Suppressor macrophage treated with lipopolysaccharide for 4 hours (primary cell): ENCODE data around the gene STUB1.

Experiments
- DNase-seq: peaks from one replicate; pipeline ENCODE4 v3.0.0-alpha.2; 2020

The STUB1 gene

DNA sequence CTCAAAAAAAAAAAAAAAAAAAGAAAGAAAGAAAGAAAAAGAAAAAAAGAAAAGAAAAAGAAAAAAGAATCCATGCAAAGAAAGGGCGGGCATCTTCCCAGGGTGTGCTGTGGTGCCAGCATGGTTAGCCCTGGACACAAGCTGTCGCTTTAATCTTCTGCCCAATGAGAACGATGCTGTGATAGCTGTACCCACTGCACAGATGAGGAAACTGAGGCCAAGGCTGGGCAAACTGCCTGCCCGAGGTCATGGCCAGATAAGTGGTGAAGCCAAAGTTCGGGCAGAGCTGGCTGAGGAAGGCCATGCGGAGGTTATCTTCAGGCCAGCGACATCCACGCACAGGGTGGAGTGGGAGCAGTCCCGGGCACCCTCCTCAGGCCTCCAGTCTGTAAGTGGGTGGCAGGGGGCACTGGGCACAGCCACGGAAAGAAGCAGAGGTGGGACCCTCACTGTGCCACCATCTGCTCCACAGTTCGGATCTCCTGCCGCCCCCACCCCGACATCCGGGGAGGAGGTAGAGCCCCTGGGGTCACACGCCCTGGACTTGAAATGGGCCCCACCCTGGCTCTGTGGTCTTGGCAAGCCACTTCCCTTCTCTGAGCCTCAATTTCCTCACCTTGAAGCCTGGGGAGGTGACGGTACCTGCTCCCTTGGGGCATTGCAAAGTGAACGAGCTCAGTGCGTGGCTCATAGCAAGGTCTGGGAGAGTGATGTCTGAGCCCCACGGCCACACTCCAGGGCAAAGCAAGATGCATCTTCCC lies 18.9 kb downstream of the STUB1 start:
- DNase-seq, result no peak

DNA sequence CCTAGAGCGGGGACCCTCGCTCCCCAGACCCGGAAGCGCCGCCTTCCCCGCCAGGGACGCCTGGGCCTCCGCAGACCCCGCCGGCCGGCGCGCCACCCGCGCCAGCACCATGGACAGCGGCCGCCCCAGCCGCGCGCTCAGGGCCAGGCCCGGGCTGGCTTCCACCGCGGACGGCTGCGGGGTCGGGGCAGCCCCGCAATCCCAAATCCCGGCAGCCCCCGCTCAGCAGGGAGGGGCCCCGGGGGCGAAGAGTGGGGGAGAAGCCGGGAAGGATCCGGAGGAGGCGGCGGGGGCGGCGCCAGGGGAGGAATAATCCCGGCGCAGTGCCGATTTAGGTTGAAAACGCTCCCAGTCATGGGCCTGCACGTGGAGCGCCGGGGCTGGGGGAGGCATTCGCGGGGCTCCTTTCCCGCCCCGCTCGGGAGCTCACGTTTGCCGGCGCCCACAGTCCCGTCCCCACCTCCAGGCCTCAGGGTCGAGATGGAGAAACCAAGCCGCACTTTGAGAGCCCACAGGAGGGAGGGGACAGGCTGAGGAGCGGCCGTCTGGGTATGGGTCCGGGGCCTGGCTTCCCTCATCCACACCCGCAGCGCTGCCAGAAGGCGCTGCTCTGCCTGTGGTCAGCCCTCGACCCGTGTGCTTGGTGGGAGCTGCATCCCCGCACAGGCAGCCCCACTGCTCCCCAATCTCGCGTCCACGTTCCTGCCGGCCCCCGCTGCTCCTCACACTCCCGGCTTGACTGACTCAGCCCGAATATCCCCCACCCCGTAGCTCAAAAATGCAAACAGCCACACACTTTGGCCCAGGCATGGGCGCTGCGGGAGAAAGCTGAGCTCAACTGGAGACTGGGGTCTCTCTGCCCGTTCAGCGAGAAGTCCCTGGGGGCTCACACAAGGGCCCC lies 20.7 kb downstream of the STUB1 start:
- DNase-seq, result peak; percentile 29

DNA sequence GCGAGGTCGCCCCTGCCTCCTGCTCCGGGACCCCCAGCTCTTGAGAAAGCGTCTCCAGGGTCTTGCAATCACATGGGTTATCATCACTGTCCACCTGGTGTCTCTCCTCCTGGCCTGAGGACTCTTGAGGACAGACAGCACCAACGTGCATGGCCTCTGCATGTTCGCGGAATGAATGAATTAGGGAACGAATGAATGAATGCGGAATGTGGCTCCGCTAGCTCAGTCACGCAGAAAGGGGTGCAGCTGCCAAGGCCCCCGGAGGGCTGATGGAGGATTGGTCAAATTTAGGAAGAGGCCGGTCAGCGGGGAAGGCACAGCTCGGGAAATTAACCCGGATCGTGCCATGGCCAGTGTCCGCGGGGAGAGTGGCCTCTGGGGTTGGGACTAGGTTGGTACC lies 22.1 kb downstream of the STUB1 start:
- DNase-seq, result no peak

DNA sequence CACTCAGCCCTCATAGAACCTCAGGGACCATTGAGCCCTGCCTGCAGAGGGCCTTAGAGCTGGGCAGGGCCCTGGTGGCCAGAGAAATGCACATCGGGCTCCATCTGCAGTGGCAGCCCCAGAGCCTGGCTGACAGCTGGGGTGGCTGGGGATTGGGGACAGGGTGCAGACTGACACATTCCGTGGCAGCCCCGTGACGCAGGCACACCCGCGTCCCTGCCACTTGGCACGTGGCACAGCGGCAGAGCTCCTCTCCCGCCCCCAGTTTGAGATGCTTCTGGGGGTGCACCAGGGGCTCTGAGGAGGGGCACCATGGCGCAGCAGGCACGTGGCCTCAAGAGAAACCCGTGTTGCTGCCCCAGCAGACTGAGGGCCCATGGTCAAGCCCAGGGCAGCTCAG lies 23.2 kb downstream of the STUB1 start:
- DNase-seq, result no peak

DNA sequence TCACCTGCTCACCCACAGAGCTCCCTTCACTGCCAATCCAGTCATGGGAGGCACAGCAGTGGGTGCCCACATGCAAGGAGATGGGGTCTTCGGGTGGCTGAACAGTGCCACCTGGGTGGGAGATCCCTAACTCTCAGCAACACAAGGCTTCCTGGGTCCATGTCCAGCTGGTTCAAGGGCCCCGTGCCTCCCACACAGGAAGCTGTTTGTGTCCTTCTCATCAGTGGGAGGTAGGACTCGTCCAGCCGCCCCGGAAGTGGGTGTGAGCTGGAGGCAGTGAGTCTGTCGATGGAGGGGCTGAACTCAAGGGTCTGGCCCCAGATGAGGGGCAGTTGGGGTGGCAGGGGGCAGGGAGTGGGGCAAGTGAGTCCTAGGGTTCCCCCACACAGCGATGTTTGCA lies 23.8 kb downstream of the STUB1 start:
- DNase-seq, result no peak

DNA sequence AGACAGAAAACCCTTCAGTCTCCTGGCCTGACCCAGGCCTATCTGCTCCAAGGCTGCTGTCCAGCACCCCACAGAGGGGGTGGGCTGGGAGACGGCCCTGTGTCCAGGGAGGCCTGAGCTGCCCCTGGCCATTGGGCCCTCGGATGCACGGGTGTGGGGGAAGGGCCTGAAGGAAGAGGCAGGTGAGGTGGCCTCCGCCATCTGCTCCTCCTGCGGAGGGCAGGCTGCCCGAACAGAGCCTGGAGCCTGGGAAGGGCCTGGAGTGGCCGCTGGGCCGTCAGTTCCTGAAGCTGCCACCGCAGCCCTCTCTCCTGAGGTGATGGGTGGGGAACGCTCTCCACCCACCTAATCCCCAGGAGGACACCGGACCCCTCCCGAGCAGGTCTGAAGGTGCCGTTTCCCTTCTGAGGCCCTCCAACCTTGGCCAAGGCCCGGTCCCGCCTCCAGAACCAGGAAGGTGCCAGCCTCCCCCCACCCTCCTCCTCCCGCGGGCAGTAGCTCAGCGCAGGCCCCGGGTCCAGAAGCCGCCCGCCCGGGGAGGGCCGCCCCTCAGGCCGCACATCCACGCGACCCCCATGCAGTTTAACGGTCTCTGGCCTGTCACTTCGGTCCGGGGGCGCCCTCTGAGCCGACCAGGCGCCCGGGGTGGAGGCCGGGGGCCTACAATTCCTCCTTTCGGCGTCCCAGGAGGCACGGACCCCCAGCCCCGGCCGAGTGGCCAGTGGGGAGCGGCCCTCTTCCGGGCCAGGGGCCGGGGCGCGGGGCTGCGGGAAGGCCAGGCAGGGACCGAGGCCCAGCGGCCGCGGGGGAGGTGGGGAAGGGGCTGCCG lies 24.6 kb downstream of the STUB1 start:
- no peak for DNase-seq

DNA sequence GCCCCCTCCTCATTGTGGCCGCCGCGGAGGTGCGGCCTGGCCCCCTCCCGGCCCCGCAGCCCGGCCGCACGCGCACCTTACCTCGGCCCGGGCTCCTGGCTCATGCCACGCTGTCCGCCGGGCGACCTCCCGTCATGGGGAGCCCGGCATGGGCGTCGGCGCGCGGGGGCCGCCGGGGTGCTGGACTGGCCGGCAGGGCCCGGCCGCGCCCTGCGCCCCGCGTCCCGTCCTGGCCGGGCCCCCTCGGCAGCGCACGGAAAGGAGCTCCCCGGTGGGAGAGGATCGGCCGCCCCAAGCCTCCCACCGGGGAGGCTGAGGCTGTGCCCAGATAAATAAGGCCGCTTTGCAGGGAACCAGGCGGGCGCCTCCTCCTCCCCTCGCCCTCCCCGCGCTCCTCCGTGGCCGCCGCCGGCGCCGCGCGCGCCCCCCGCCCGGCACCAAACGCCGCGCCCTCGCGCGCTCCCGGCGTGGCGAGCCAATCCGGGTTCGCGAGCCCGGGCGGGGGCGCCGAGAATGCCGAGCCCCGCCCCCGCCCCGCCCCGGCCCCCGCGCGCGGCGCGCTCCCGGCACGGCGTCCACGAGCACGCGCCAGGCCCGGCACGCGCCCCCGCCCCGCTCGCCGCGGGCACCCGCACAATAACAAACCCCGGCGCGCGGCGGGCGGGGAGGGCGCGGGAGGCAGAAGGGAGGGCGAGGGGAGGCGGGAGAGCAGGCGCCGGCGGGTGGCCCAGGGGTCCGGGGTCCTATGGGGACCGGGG lies 25.4 kb downstream of the STUB1 start, which contains the start of gene FBXL16:
TSS of gene FBXL16 (minus strand) at position 371 of the 758 bp plus-strand sequence. CDS start 8,396 bp downstream, outside the sequence.
- no peak for DNase-seq

DNA sequence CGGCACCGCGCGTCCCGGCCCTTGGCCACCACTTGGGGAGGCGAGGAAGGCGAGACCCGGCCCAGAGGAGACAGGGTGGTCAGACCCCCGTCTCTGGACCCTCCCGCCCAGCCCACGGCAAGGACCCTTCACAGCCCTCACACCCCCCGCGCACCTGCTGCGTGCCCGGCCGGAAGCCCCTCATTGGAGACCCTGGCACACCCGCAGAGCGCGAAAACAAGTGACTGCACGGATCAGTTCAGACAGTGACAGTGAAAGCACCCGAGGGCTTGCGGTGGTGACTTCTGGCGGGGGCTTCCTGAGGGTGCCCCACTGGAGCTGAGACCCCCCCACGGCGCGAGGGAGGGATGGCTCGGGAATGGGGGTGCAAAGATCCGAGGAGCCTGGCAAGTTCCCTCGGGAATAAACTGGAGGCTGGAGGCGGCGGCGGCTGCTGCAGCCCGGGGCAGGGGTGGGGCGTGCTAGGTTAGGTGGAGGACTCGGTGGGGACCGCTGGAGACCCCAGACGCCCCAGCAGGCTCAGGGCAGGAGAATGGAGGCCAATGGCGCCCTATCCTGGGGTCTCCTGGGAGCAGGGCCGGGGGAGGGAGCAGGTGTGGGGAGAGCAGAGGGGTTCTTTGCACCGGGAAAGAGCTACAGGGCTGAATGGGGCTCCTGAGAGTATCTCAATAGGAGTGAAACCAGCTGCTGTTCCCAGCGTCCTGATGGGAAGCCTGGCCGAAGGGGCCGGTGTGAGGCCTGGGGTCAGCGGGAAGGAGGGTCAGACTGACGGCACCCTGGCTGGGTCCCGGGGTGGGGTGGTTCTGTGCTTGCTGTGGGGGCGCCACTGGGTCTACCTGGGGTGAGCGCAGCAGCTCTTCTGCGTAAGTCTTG lies 26.2 kb downstream of the STUB1 start:
- DNase-seq, result no peak

DNA sequence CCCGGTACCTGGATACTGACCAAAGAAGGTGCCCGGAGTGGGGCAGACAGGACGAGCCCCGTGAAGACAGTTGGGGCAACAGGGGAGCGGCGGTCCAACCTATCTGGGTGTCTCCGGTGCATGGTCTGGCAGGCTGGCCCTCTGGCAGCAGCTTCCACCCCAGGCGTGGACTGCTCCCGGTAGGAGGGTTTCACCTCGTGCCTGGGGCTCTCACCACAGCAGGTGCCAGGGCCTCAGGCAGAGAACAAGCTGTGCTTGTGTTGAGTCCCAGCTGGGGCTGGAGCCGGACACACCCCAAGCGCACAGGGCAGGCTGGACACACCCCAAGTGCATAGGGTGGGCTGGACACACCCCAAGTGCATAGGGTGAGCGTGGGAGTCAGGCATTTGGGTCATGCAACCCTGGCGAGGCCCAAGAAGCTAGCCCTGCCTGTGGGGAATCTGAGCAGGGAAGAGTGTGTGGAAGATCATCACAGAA lies 26.9 kb downstream of the STUB1 start:
- DNase-seq, result no peak

DNA sequence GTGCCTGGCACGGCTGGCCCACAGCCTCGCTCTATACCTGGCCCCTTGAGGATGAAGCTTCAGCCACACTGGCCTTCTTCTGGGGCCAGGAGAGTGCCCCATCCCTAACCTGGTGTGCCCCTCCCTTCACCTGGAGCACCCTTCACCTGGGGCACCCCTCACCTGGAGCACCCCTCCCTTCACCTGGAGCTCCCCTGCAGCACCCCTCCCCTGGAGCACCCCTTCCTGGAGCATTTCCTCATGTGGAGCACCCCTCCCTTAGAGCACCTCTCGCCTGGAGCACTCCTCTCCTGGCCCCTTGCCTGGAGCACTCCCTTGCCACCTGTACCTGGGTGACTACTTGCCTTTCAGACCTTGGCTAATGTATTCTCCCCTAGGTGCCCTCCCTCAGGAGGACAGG lies 27.8 kb downstream of the STUB1 start:
- DNase-seq, result no peak

DNA sequence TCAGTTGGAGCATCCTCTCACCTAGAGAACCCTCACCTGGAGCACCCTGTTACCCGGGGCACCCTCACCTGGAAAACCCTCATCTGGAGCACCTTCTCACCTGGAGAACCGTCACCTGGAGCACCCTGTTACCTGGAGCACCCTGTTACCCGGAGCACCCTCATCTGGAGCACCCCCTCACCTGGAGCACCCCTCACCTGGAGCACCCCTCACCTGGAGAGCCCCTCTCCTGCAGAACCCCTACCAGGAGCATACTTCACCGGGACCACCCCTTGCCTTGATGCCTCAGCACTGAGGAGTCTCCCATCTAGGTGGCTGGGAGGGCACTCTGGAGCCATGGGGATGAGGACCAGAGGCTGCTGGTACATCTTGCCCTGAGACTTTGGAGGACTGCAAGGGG lies 28.7 kb downstream of the STUB1 start:
- DNase-seq, result no peak

DNA sequence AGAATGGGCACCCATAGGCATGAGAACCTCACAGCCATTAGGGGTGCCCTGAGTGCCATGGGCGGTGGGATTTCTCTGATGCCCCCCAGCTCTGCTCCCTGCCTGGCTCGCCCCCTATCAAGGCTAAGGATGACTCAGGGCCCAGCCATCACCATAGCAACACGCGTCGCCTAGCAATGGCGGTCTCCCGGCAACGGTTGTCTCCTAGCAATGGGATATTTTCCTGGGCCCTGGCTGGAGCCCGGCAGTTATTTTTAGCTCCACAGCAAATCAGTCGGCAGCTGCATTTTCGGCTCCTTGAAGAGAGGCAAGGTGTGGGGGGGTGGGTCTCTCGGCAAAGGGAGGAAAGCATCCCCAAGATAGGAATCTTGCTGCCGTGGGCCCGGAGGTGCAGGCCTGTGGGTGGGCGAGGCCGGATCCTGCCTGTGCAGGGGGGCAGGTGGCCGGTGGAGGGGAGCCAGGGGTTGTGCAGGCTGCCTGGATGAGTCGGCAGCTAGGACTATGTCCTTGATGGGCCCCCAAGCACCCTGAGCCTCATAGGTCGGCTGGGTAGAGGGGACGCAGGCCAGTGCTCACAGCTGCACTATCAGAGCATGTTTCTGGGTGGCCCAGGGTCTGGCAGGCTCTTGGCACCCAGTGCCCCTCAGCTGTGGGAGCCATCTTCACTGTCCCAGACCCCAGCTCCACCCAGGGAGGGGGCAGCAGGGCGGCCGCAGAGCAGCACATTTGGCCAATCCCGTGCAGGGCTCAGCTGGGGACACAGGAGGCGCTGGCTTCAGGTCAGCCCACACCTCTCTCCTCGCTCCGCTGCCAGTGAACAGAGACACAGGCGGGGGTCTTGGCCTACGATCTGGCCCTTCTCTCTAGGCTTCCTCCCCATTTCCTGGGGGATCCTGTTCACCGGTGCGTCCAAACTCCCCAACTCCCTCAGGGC lies 29.6 kb downstream of the STUB1 start:
- DNase-seq, result no peak

DNA sequence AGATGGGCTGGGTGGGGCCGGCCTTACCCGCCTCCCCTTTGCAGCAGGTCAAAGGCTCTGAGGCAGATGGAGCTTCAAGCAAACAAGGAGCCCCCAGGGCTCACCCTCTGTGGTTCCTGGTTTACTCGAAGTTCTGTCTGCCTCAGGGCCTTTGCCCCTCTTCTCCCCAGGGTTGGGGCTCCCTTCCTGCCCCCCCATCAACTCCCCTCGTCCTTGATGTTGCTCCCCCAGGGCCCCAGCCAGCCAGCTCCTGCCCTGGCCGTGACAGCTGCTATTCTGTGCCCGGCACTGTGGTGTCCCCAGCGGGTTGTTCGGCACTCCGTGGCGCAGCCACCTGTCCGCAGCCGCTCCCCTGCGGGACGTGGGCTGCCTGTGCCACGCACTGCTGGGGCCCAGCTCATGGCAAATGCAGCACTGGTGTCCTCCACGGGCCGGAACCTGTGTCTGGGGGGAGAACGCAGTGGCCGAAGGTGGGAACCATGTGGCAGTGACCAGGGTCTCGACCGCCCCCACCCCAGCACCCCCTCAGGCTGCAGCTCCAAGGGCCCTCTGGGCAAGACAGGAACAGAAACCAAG lies 30.4 kb downstream of the STUB1 start:
- DNase-seq, result no peak

DNA sequence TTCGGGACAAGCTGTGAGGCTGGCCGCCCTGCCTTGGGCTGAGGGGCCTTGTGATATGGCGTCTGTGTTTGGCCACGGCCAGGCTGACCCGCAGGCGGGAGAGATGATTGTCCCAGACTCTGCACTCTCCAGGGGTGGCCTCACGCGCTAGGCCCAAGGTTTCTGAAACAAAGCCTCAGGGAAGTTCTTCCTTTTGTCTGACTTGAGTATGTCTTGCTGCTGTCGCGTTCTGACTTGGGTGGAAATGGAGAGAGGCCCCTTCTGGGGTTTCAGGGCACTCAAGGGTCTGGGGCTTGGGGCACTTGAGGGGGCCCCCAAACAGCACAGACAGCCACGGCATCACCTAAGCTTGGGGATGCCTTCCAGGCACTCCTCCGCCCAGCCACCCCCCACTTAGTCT lies 30.9 kb downstream of the STUB1 start:
- no peak for DNase-seq

DNA sequence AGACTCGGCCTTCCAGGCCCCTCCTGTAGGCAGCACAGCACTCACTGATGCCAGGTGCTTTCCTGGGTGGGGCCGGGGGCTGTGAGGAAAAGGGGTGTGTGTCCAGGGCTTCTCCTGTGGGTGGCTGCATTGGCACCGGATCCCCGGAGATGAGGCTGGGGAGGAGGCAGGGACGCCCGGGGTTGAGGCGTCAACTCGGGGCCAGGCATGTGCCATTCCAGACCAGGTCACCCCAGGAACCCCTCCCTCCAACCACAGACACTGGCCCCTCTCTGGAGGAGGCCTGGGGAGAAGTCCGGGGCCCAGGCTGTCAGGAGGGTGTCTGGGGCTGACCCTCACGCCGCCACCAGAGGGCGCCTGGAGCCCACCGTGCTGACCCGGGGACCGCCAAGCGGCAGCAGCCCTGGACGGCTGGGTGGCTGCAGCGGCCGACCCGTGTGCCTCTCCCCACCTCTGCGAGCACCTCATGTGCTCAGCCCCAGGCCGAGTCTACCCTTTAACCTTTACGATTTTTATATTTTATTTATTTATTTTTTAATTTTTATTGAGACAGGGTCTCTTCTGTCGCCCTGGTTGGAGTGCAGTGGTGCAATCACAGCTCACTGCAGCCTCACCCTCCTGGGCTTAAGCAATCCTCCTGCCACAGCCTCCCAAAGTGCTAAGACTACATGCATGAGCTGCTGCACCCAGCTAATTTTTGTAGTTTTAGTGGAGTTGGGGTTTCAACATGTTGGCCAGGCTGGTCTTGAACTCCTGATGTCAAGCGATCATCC lies 31.5 kb downstream of the STUB1 start:
- DNase-seq, result peak; percentile 86

DNA sequence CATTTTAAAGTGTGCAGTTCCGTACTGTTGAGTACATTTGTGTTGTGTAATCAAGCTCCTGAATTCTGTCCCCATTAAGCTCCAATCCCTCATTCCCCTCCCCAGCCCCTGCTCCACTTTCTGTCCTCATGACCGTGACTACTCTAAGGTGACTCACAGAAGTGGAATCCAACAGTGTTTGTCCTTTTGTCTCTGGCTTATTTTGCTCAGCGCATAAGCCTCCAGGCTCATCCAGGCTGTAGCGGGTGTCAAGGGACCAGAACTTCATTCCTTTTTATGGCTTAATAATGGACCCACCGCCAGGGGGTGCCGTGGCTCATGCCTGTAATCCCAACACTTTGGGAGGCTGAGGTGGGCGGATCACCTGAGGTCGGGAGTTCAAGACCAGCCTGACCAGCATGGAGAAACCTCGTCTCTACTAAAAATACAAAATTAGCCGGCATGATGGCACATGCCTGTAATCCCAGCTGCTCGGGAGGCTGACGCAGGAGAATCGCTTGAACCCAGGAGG lies 32.6 kb downstream of the STUB1 start:
- peak; percentile 58 for DNase-seq

DNA sequence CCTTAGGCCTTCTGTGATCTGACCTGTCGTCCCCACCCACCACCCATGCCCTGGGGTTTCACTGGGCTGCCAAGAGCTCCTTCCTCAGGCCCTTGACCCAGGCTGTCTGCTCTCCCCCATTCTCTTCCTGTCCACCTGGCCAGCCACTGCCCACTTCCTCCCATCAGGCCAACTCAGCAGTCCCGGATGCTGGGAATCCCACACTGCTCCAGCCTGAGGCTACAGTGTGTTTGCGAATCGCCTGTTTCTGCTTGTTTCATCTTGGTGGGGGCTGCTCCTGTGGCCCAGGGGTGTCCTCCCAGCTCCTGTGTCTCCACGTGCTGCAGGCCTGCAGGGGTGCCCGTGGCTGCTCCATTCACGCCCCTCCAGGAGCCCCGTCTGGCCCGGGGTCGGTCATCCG lies 33.9 kb downstream of the STUB1 start:
- no peak for DNase-seq
